Measurements from ENCODE around the gene IFIT3.
"Not testable (repeated sequence)": the region's sequence is repeated elsewhere in the genome, so short reads cannot be mapped to it uniquely, and the experiment has no call there.

The IFIT3 gene

GRCh38 chr10:89284711-89285110 lies 43.1 kb upstream of the IFIT3 start:
- not testable (repeated sequence) for H3K4me3 ChIP-seq (ENCODE audit: low read depth, low read length); H2BK120ac ChIP-seq (ENCODE audit: insufficient read depth, low read length, poor library complexity); H3K79me2 ChIP-seq (ENCODE audit: control insufficient read depth, insufficient read depth, low read length, poor library complexity); H3K36me3 ChIP-seq (ENCODE audit: control insufficient read depth in 1 of 2, insufficient read depth in 2 of 2, low read length in 2 of 2); H3K23ac ChIP-seq (ENCODE audit: low read length); H3K9ac ChIP-seq (ENCODE audit: low read length); DNase-seq; H3K27ac ChIP-seq (ENCODE audit: low read depth, low read length); H4K91ac ChIP-seq (ENCODE audit: low read depth, low read length); H2AK5ac ChIP-seq (ENCODE audit: low read length); H3K14ac ChIP-seq (ENCODE audit: low read length); H4K8ac ChIP-seq (ENCODE audit: low read depth, low read length); H3K4me1 ChIP-seq (ENCODE audit: control insufficient read depth in 1 of 2, insufficient read depth in 2 of 2, low read length in 2 of 2); H3K9me3 ChIP-seq (ENCODE audit: insufficient read depth, low read depth, low read length); H2BK5ac ChIP-seq (ENCODE audit: low read depth, low read length, poor library complexity); H3K18ac ChIP-seq (ENCODE audit: low read length); H3K27me3 ChIP-seq (ENCODE audit: insufficient read depth, low read length); H3K4me2 ChIP-seq (ENCODE audit: low read length); H3K4ac ChIP-seq (ENCODE audit: low read depth, low read length); H2BK12ac ChIP-seq (ENCODE audit: low read length); H3K79me1 ChIP-seq (ENCODE audit: low read length); H4K12ac ChIP-seq (ENCODE audit: low read depth, low read length); H2AFZ ChIP-seq (ENCODE audit: insufficient read depth, low read length, poor library complexity)
- no CpG with 5 or more reads among the region's 6 CpGs for WGBS (ENCODE audit: extremely low coverage, insufficient coverage, insufficient read length)

GRCh38 chr10:89285303-89285702 lies 42.5 kb upstream of the IFIT3 start:
- H3K4me1 ChIP-seq (ENCODE audit: control insufficient read depth in 1 of 2, insufficient read depth in 2 of 2, low read length in 2 of 2); H2AFZ ChIP-seq (ENCODE audit: insufficient read depth, low read length, poor library complexity); H3K36me3 ChIP-seq (ENCODE audit: control insufficient read depth in 1 of 2, insufficient read depth in 2 of 2, low read length in 2 of 2); H3K79me1 ChIP-seq (ENCODE audit: low read length); H3K79me2 ChIP-seq (ENCODE audit: control insufficient read depth, insufficient read depth, low read length, poor library complexity); H2BK12ac ChIP-seq (ENCODE audit: low read length); H3K14ac ChIP-seq (ENCODE audit: low read length); H3K4me2 ChIP-seq (ENCODE audit: low read length); H3K27me3 ChIP-seq (ENCODE audit: insufficient read depth, low read length); DNase-seq; H4K91ac ChIP-seq (ENCODE audit: low read depth, low read length); H2BK120ac ChIP-seq (ENCODE audit: insufficient read depth, low read length, poor library complexity); H3K27ac ChIP-seq (ENCODE audit: low read depth, low read length); H4K8ac ChIP-seq (ENCODE audit: low read depth, low read length); H3K9ac ChIP-seq (ENCODE audit: low read length); H3K4me3 ChIP-seq (ENCODE audit: low read depth, low read length); H3K9me3 ChIP-seq (ENCODE audit: insufficient read depth, low read depth, low read length); H2AK5ac ChIP-seq (ENCODE audit: low read length); H3K18ac ChIP-seq (ENCODE audit: low read length); H3K4ac ChIP-seq (ENCODE audit: low read depth, low read length); H4K12ac ChIP-seq (ENCODE audit: low read depth, low read length); H2BK5ac ChIP-seq (ENCODE audit: low read depth, low read length, poor library complexity); H3K23ac ChIP-seq (ENCODE audit: low read length): not testable (repeated sequence)
- WGBS (ENCODE audit: extremely low coverage, insufficient coverage, insufficient read length) = 0% methylated on average over 1 of the region's 4 CpGs

- no peaks in the 10 kb centered on the region for H3K79me2 ChIP-seq (ENCODE audit: control insufficient read depth, insufficient read depth, low read length, poor library complexity)
- DNase-seq = no peak
- H2BK5ac ChIP-seq (ENCODE audit: low read depth, low read length, poor library complexity) = no peak overlapping the region
- WGBS (ENCODE audit: extremely low coverage, insufficient coverage, insufficient read length) = no CpG with 5 or more reads among the region's 3 CpGs
- H3K9me3 ChIP-seq (ENCODE audit: insufficient read depth, low read depth, low read length) = no peaks in the 10 kb centered on the region
- H4K8ac ChIP-seq (ENCODE audit: low read depth, low read length) = no peak overlapping the region
- H3K79me1 ChIP-seq (ENCODE audit: low read length) = no peaks in the 10 kb centered on the region
- H3K27ac ChIP-seq (ENCODE audit: low read depth, low read length) = no peak overlapping the region
- H3K9ac ChIP-seq (ENCODE audit: low read length) = no peak overlapping the region
- H3K4me3 ChIP-seq (ENCODE audit: low read depth, low read length) = no peak overlapping the region
- no peak overlapping the region for H2AFZ ChIP-seq (ENCODE audit: insufficient read depth, low read length, poor library complexity)
- H3K18ac ChIP-seq (ENCODE audit: low read length) = no peak overlapping the region
- no peak overlapping the region for H2BK120ac ChIP-seq (ENCODE audit: insufficient read depth, low read length, poor library complexity)
- H3K14ac ChIP-seq (ENCODE audit: low read length) = no peak overlapping the region
- H3K23ac ChIP-seq (ENCODE audit: low read length) = no peak overlapping the region
- no peak overlapping the region for H4K12ac ChIP-seq (ENCODE audit: low read depth, low read length)
- H3K27me3 ChIP-seq (ENCODE audit: insufficient read depth, low read length) = no peaks in the 10 kb centered on the region
- H2BK12ac ChIP-seq (ENCODE audit: low read length) = no peak overlapping the region
- no peak overlapping the region for H3K4ac ChIP-seq (ENCODE audit: low read depth, low read length)
- H2AK5ac ChIP-seq (ENCODE audit: low read length) = no peak overlapping the region
- H4K91ac ChIP-seq (ENCODE audit: low read depth, low read length) = no peak overlapping the region
- H3K36me3 ChIP-seq (ENCODE audit: control insufficient read depth in 1 of 2, insufficient read depth in 2 of 2, low read length in 2 of 2) = no peaks in the 10 kb centered on the region
- no peak overlapping the region for H3K4me2 ChIP-seq (ENCODE audit: low read length)
- no peaks in the 10 kb centered on the region for H3K4me1 ChIP-seq (ENCODE audit: control insufficient read depth in 1 of 2, insufficient read depth in 2 of 2, low read length in 2 of 2)
Measured at GRCh38 chr10:89294721-89295239, 33.0 kb upstream of the IFIT3 start.

- no peak overlapping the region for H3K9ac ChIP-seq (ENCODE audit: low read length)
- no peaks in the 10 kb centered on the region for H3K36me3 ChIP-seq (ENCODE audit: control insufficient read depth in 1 of 2, insufficient read depth in 2 of 2, low read length in 2 of 2)
- no peak overlapping the region for H4K12ac ChIP-seq (ENCODE audit: low read depth, low read length)
- no peaks in the 10 kb centered on the region for H3K79me1 ChIP-seq (ENCODE audit: low read length)
- no peak overlapping the region for H3K14ac ChIP-seq (ENCODE audit: low read length)
- H3K79me2 ChIP-seq (ENCODE audit: control insufficient read depth, insufficient read depth, low read length, poor library complexity) = no peaks in the 10 kb centered on the region
- no peaks in the 10 kb centered on the region for H3K4me1 ChIP-seq (ENCODE audit: control insufficient read depth in 1 of 2, insufficient read depth in 2 of 2, low read length in 2 of 2)
- H4K8ac ChIP-seq (ENCODE audit: low read depth, low read length) = no peak overlapping the region
- no peak overlapping the region for H3K18ac ChIP-seq (ENCODE audit: low read length)
- no peak overlapping the region for H2BK5ac ChIP-seq (ENCODE audit: low read depth, low read length, poor library complexity)
- H2AK5ac ChIP-seq (ENCODE audit: low read length) = no peak overlapping the region
- no peak overlapping the region for H3K27ac ChIP-seq (ENCODE audit: low read depth, low read length)
- H4K91ac ChIP-seq (ENCODE audit: low read depth, low read length) = no peak overlapping the region
- no peak overlapping the region for H3K4ac ChIP-seq (ENCODE audit: low read depth, low read length)
- WGBS (ENCODE audit: extremely low coverage, insufficient coverage, insufficient read length) = no CpG with 5 or more reads among the region's 1 CpG
- H2BK120ac ChIP-seq (ENCODE audit: insufficient read depth, low read length, poor library complexity) = no peak overlapping the region
- no peak overlapping the region for H2BK12ac ChIP-seq (ENCODE audit: low read length)
- no peaks in the 10 kb centered on the region for H3K9me3 ChIP-seq (ENCODE audit: insufficient read depth, low read depth, low read length)
- H3K23ac ChIP-seq (ENCODE audit: low read length) = no peak overlapping the region
- H2AFZ ChIP-seq (ENCODE audit: insufficient read depth, low read length, poor library complexity) = no peak overlapping the region
- H3K27me3 ChIP-seq (ENCODE audit: insufficient read depth, low read length) = no peaks in the 10 kb centered on the region
- no peak overlapping the region for H3K4me3 ChIP-seq (ENCODE audit: low read depth, low read length)
- no peak overlapping the region for H3K4me2 ChIP-seq (ENCODE audit: low read length)
- DNase-seq = peak; percentile 34 to 81
Measured at GRCh38 chr10:89295597-89295996, 32.2 kb upstream of the IFIT3 start.

All from trophoblast cell (in vitro differentiated cells and primary cell).